ENCODE results near the gene CPZ. TPM values are rescaled to one million over a fixed set of nuclear protein-coding genes. Genes with fewer than 3 reads are reported as not detected.

The CPZ gene
- total RNA-seq, 1 donor from 2014 or later: 22.5 TPM

GRCh38 chr4:8579526-8580320, 12.8 kb upstream of the CPZ start:
- DNase-seq (ENCODE audit: low read depth): peak; percentile 24

GRCh38 chr4:8580321-8581093, 12.1 kb upstream of the CPZ start, which contains the start of gene GPR78:
Gene GPR78 (plus strand): TSS chr4:8580392. CDS start chr4:8580983, 591 bp downstream.
- peak; percentile 56 for DNase-seq (ENCODE audit: low read depth)

- no peak for DNase-seq (ENCODE audit: low read depth)
Observed at GRCh38 chr4:8581094-8581861, 11.3 kb upstream of the CPZ start.

- DNase-seq (ENCODE audit: low read depth): no peak
Observed at GRCh38 chr4:8582016-8582415, 10.5 kb upstream of the CPZ start.

GRCh38 chr4:8582436-8582835, 10.1 kb upstream of the CPZ start:
- DNase-seq (ENCODE audit: low read depth): no peak

- no peak for DNase-seq (ENCODE audit: low read depth)
Observed at GRCh38 chr4:8582941-8583654, 9.5 kb upstream of the CPZ start.

GRCh38 chr4:8583655-8584025, 8.9 kb upstream of the CPZ start:
- no peak for DNase-seq (ENCODE audit: low read depth)

- no peak for DNase-seq (ENCODE audit: low read depth)
Observed at GRCh38 chr4:8585186-8585585, 7.4 kb upstream of the CPZ start.

GRCh38 chr4:8585721-8586212, 6.8 kb upstream of the CPZ start:
- peak; percentile 91 for DNase-seq (ENCODE audit: low read depth)

GRCh38 chr4:8586246-8586645, 6.3 kb upstream of the CPZ start:
- DNase-seq (ENCODE audit: low read depth): peak; percentile 59

- DNase-seq (ENCODE audit: low read depth): no peak
Observed at GRCh38 chr4:8586671-8587468, 5.7 kb upstream of the CPZ start.

GRCh38 chr4:8587469-8588195, 4.9 kb upstream of the CPZ start:
- DNase-seq (ENCODE audit: low read depth): no peak

- DNase-seq (ENCODE audit: low read depth): no peak
Observed at GRCh38 chr4:8588196-8588470, 4.4 kb upstream of the CPZ start.

- DNase-seq (ENCODE audit: low read depth): no peak
Observed at GRCh38 chr4:8589336-8589735, 3.2 kb upstream of the CPZ start.

- DNase-seq (ENCODE audit: low read depth): no peak
Observed at GRCh38 chr4:8589823-8590545, 2.6 kb upstream of the CPZ start.

- no peak for DNase-seq (ENCODE audit: low read depth)
Observed at GRCh38 chr4:8590546-8590880, 2.1 kb upstream of the CPZ start.

- DNase-seq (ENCODE audit: low read depth): no peak
Observed at GRCh38 chr4:8591114-8591513, 1.5 kb upstream of the CPZ start.

- DNase-seq (ENCODE audit: low read depth): no peak
Observed at GRCh38 chr4:8591626-8592365, 769 bp upstream of the CPZ start.

All from myocyte (in vitro differentiated cells).